ENCODE results near the gene EIF3D. TPM values are rescaled to one million over a fixed set of nuclear protein-coding genes. Genes with fewer than 3 reads are reported as not detected.

Gene EIF3D
- total RNA-seq, 1 donor from 2014 or later: 150 TPM

- H3K27ac Mint-ChIP-seq (ENCODE audit: unreplicated experiment): no peak overlapping the region
- H3K4me1 Mint-ChIP-seq (ENCODE audit: unreplicated experiment): peaks cover 10% of the 10 kb centered on the region
- no peak for TF ChIP-seq CTCF (IDR thresholded peaks at IDR 0.05)
- H3K27me3 Mint-ChIP-seq (ENCODE audit: unreplicated experiment): peaks cover 12% of the 10 kb centered on the region
- H3K36me3 Mint-ChIP-seq (ENCODE audit: unreplicated experiment): no peaks in the 10 kb centered on the region
- no peak for DNase-seq (ENCODE audit: extremely low spot score, unreplicated experiment)
- H3K9me3 Mint-ChIP-seq (ENCODE audit: unreplicated experiment): no peaks in the 10 kb centered on the region
- H3K4me3 Mint-ChIP-seq (ENCODE audit: unreplicated experiment): no peak overlapping the region
Measured at GRCh38 chr22:36565159-36565507, 36.2 kb upstream of the EIF3D start.

- DNase-seq (ENCODE audit: extremely low spot score, unreplicated experiment): no peak
- no peak overlapping the region for H3K27ac Mint-ChIP-seq (ENCODE audit: unreplicated experiment)
- no peaks in the 10 kb centered on the region for H3K9me3 Mint-ChIP-seq (ENCODE audit: unreplicated experiment)
- no peaks in the 10 kb centered on the region for H3K36me3 Mint-ChIP-seq (ENCODE audit: unreplicated experiment)
- no peak overlapping the region for H3K4me3 Mint-ChIP-seq (ENCODE audit: unreplicated experiment)
- H3K4me1 Mint-ChIP-seq (ENCODE audit: unreplicated experiment): peaks cover 6% of the 10 kb centered on the region
- no peak for TF ChIP-seq CTCF (IDR thresholded peaks at IDR 0.05)
- peaks cover 12% of the 10 kb centered on the region for H3K27me3 Mint-ChIP-seq (ENCODE audit: unreplicated experiment)
Measured at GRCh38 chr22:36564422-36565158, 35.6 kb upstream of the EIF3D start.

GRCh38 chr22:36563898-36564297 is 34.9 kb upstream of the EIF3D start:
- Mint-ChIP-seq H3K4me3 (ENCODE audit: unreplicated experiment) (no peak overlapping the region), H3K4me1 (ENCODE audit: unreplicated experiment) (peaks cover 6% of the 10 kb centered on the region), H3K27ac (ENCODE audit: unreplicated experiment) (no peak overlapping the region), H3K9me3 (ENCODE audit: unreplicated experiment) (no peaks in the 10 kb centered on the region), H3K36me3 (ENCODE audit: unreplicated experiment) (no peaks in the 10 kb centered on the region), H3K27me3 (ENCODE audit: unreplicated experiment) (peaks cover 12% of the 10 kb centered on the region)
- no peak for TF ChIP-seq CTCF (IDR thresholded peaks at IDR 0.05)
- no peak for DNase-seq (ENCODE audit: extremely low spot score, unreplicated experiment)

GRCh38 chr22:36563444-36563843 is 34.5 kb upstream of the EIF3D start:
- DNase-seq (ENCODE audit: extremely low spot score, unreplicated experiment): no peak
- Mint-ChIP-seq H3K4me1 (ENCODE audit: unreplicated experiment) (peaks cover 6% of the 10 kb centered on the region), H3K4me3 (ENCODE audit: unreplicated experiment) (no peak overlapping the region), H3K9me3 (ENCODE audit: unreplicated experiment) (no peaks in the 10 kb centered on the region), H3K27ac (ENCODE audit: unreplicated experiment) (no peak overlapping the region), H3K27me3 (ENCODE audit: unreplicated experiment) (peaks cover 12% of the 10 kb centered on the region), H3K36me3 (ENCODE audit: unreplicated experiment) (no peaks in the 10 kb centered on the region)
- no peak for TF ChIP-seq CTCF (IDR thresholded peaks at IDR 0.05)

GRCh38 chr22:36563001-36563400 is 34.0 kb upstream of the EIF3D start:
- Mint-ChIP-seq H3K9me3 (ENCODE audit: unreplicated experiment) (no peaks in the 10 kb centered on the region), H3K36me3 (ENCODE audit: unreplicated experiment) (no peaks in the 10 kb centered on the region), H3K27me3 (ENCODE audit: unreplicated experiment) (peaks cover 10% of the 10 kb centered on the region), H3K27ac (ENCODE audit: unreplicated experiment) (no peak overlapping the region), H3K4me3 (ENCODE audit: unreplicated experiment) (no peak overlapping the region), H3K4me1 (ENCODE audit: unreplicated experiment) (peaks cover 6% of the 10 kb centered on the region)
- DNase-seq (ENCODE audit: extremely low spot score, unreplicated experiment): no peak
- TF ChIP-seq CTCF (IDR thresholded peaks at IDR 0.05): no peak

Measured in osteocyte (in vitro differentiated cells).